Activated CD8-positive, alpha-beta T cell treated with anti-CD3 and anti-CD28 coated beads, Interleukin-2, amount 10 ng/mL, durations not matched to agents 7 days and 5 days (primary cell): Measurements from ENCODE around the gene MGMT. TPM values are rescaled to one million over a fixed set of nuclear protein-coding genes. Genes with fewer than 3 reads are reported as not detected.

Experiments used
- ATAC-seq: fragments of 150-1000 bp; cut with Tn5 transposase; one replicate; pipeline ENCODE4 v1.10.0; 2021; ENCODE audit warnings: moderate library complexity
- CTCF ChIA-PET: fragments of 350-600 bp; sonication (Branson Sonifier 250); formaldehyde crosslinking; loops from one replicate; lab custom pipeline; 2021; ENCODE audit warnings: antibody characterized with exemption; lab: Charles Lee
- POLR2A ChIA-PET: fragments of 350-600 bp; sonication (Branson Sonifier 250); formaldehyde crosslinking; loops from one replicate; lab custom pipeline; 2021; ENCODE audit warnings: antibody characterized with exemption; lab: Charles Lee
- DNase-seq: peaks from one replicate; pipeline ENCODE4 v3.0.0-alpha.2; 2020
- H3K27ac Mint-ChIP-seq: one replicate; pipeline ENCODE4 v1.8.0; 2021; ENCODE audit warnings: mild to moderate bottlenecking, mixed read lengths
- H3K27me3 Mint-ChIP-seq: one replicate; pipeline ENCODE4 v1.8.0; 2021; ENCODE audit warnings: low read depth, mixed read lengths
- H3K36me3 Mint-ChIP-seq: one replicate; pipeline ENCODE4 v1.8.0; 2021; ENCODE audit warnings: low read depth, mixed read lengths
- H3K4me1 Mint-ChIP-seq: one replicate; pipeline ENCODE4 v1.8.0; 2021; ENCODE audit warnings: low read depth, mixed read lengths
- H3K4me3 Mint-ChIP-seq: one replicate; pipeline ENCODE4 v1.8.0; 2021; ENCODE audit warnings: mild to moderate bottlenecking, mixed read lengths
- H3K9me3 Mint-ChIP-seq: one replicate; pipeline ENCODE4 v1.8.0; 2022; ENCODE audit warnings: mixed read lengths; ENCODE audit not compliant: insufficient read depth
- total RNA-seq, 2 experiments: library from RNA; stranded (reverse); gene quantifications; one replicate each; pipeline ENCODE4 v1.2.3, GENCODE V29; 2021

MGMT gene
- total RNA-seq, 2 experiments from 2014 or later = 16.7 to 17.3 TPM

DNA sequence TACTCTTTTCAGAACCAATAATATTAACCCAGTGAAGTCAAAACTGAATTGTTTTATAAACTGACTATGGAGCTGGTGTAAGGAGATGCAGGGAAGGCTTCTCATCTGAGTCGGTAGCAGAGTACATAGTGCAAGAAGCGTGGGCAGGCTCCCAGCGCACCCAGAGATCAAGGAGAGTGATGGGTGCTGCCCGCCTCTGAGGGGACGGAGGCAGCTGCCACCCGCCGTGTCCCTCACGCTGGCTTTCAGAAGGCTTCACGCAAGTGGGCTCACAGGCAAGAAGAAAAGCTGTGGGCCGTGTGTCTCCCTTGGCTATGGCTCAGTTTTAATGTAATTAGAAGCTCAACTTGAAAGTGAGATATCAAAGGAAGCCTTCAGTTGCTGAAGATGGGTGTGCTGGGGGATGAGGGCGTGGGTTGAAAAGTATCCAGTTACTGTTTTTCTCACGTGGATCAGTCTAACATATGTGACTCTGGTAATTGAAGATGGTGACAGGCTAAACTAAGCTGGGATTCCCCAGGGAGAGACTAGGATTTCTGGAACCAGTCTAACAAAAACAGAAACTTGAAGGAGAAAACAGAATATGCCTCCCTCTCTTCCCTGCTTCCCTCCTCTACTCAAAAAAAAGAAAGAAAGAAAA is 159.9 kb downstream of the MGMT start:
- ATAC-seq (no peak), DNase-seq (no peak)
- no peak overlapping the region for H3K4me3 Mint-ChIP-seq
- peaks cover 7% of the 10 kb centered on the region for H3K9me3 Mint-ChIP-seq
- H3K36me3 Mint-ChIP-seq = peaks cover 2% of the 10 kb centered on the region
- CTCF ChIA-PET = no interaction called here
- no peaks in the 10 kb centered on the region for H3K27me3 Mint-ChIP-seq
- POLR2A ChIA-PET = no interaction called here
- peaks cover 9% of the 10 kb centered on the region for H3K4me1 Mint-ChIP-seq
- no peak overlapping the region for H3K27ac Mint-ChIP-seq

DNA sequence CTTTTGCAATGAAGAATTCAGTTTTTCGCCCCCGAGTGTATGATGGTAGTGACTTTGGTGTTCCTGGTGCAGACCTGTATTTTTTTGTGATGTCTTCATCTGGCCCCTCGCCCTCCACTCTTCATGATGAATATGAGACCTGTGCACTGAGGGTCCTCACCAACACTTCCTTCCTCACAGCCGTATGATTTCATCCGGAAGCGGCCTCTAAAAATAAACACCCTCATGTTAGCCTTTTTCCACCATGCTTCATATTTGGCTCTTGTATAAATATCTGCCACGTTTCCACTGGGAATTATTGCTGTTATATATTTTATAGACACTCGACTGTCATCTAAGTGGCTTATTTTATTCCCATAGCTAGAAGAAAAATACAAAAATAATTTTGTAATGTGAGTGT is 160.4 kb downstream of the MGMT start:
- DNase-seq (no peak), ATAC-seq (no peak)
- POLR2A ChIA-PET = interaction anchor here (0.7 kb wide), 2 partner anchors 287 to 1336 kb away, joined by 3 to 4 read pairs; no protein-coding TSS in a partner anchor
- peaks cover 9% of the 10 kb centered on the region for H3K4me1 Mint-ChIP-seq
- CTCF ChIA-PET = no interaction called here
- no peak overlapping the region for H3K4me3 Mint-ChIP-seq
- no peaks in the 10 kb centered on the region for H3K27me3 Mint-ChIP-seq
- peaks cover 2% of the 10 kb centered on the region for H3K36me3 Mint-ChIP-seq
- peaks cover 9% of the 10 kb centered on the region for H3K9me3 Mint-ChIP-seq
- H3K27ac Mint-ChIP-seq = no peak overlapping the region

DNA sequence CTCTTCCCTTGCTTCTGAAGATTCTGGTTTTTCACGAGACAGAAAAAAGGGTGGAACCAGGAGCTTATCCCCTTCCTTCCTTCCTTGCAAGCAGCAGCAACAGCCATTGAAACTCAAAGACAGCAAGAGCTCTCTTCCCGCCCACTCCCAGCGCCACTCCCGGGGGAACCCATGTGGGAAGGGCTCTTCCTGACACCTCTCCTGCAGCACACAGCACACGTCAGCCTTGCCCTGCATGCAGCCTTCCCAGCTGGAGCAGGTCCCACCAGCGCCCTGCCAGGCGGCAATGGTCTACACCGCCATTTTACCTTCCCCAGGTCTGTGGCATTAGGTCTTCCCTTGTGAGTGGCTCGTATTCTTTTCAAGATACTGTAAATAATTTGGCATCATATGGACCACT is 161.8 kb downstream of the MGMT start:
- peaks cover 18% of the 10 kb centered on the region for H3K9me3 Mint-ChIP-seq
- CTCF ChIA-PET = no interaction called here
- no peak overlapping the region for H3K27ac Mint-ChIP-seq
- peaks cover 3% of the 10 kb centered on the region for H3K36me3 Mint-ChIP-seq
- DNase-seq (no peak), ATAC-seq (no peak)
- H3K4me3 Mint-ChIP-seq = no peak overlapping the region
- no peaks in the 10 kb centered on the region for H3K27me3 Mint-ChIP-seq
- POLR2A ChIA-PET = no interaction called here
- peaks cover 9% of the 10 kb centered on the region for H3K4me1 Mint-ChIP-seq

DNA sequence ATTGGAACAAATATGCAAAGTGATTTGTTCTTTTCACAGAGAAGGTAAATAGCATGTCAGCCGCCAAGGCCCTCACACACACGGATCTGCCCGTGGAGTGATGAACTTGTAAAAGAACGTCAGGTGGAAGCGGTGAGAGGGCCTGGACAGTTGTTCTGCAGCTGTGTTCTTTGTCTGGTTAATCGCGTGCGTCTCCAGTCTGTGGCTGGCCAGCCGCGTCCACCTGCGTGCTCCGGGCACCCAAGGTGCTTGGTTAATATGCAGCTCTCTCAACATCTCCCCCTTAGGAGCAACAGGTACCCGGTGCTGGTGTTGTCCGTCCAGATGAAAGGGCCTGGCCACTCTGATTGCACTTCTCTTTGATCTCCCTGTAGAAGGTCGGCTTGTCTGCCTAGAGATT is 162.9 kb downstream of the MGMT start:
- H3K4me3 Mint-ChIP-seq = no peak overlapping the region
- H3K27me3 Mint-ChIP-seq = no peaks in the 10 kb centered on the region
- no peak overlapping the region for H3K27ac Mint-ChIP-seq
- POLR2A ChIA-PET = no interaction called here
- no peak for DNase-seq
- H3K4me1 Mint-ChIP-seq = peaks cover 9% of the 10 kb centered on the region
- peaks cover 5% of the 10 kb centered on the region for H3K36me3 Mint-ChIP-seq
- peaks cover 27% of the 10 kb centered on the region for H3K9me3 Mint-ChIP-seq
- CTCF ChIA-PET = no interaction called here
- ATAC-seq = no peak

DNA sequence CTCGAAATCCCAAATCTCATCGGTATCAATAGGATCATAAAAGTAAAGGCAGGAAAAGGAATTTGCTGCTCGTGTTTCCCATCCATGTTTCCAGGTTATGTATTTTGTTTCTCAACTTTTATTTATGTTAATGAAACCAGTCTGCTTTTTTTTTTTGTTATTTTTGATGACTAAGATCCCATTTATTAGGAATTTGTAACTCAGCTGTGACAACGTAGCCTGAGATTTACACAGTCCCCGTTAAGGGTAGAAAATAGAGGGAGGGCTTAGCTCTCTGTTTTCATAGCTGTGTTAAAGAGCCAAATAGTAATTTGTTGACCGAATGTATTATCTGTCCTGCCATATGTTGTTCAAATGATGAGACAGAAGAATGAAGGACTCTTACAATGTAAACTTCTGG is 164.0 kb downstream of the MGMT start:
- H3K4me3 Mint-ChIP-seq = no peak overlapping the region
- DNase-seq = no peak
- no peaks in the 10 kb centered on the region for H3K27me3 Mint-ChIP-seq
- H3K27ac Mint-ChIP-seq = no peak overlapping the region
- POLR2A ChIA-PET = no interaction called here
- no peak for ATAC-seq
- CTCF ChIA-PET = no interaction called here
- peaks cover 9% of the 10 kb centered on the region for H3K4me1 Mint-ChIP-seq
- H3K9me3 Mint-ChIP-seq = peaks cover 35% of the 10 kb centered on the region
- peaks cover 7% of the 10 kb centered on the region for H3K36me3 Mint-ChIP-seq

DNA sequence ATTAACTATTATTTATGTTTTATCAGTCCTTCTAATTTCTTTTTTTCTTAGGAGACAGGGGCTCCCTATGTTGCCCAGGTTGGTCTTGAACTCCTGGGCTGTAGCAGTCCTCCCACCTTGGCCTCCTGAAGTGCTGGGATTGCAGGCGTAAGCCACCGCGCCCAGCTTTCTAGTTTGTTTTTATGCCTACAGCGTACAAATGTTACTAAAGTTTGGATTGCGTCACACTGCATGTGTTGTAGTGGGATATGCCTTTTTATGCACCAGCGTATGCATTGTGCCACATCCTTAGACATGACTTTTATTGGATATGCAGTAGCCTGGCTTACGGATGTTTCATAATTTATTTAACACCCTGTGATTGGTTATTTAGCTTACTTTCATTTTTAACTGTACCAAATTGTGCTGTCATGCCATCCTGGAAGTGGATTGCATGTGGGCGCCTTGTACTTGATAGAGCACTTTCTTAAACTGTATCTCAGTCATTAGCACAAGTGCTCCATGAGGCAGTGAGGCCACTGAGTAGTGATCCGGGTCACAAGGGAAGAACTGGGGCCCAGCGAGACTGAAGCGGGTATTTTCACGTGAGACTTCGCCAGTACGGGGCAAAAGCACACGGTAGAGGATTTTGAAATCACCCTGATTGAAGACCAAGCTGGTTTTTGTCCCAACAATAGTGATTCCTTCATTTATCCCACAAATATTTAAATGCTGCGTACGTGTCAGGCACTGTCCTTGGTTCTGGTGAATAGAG is 165.0 kb downstream of the MGMT start:
- CTCF ChIA-PET = no interaction called here
- no peak for ATAC-seq
- Mint-ChIP-seq H3K9me3 (peaks cover 36% of the 10 kb centered on the region), H3K27ac (no peak overlapping the region), H3K4me3 (no peak overlapping the region), H3K36me3 (peaks cover 7% of the 10 kb centered on the region), H3K27me3 (no peaks in the 10 kb centered on the region), H3K4me1 (peaks cover 6% of the 10 kb centered on the region)
- POLR2A ChIA-PET = no interaction called here
- DNase-seq = no peak

DNA sequence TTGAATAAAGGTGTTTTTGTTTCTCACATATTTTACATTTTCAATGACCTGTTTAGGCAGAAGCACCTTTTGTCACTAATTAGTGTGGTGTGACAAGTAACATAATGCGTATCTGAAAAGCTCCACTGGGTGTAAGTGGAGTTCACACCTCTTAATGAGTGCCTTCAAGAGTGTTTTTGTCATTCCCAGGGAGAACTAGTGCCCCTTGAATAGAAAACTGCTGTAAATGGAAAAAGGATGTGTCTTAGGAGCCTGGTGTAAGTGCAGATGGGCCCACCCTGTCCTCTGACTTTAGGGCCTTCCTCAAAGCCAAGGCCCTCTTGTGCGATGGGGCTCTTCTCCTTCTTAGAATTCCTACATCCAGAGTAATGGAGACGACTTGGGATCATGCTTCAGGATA is 170.0 kb downstream of the MGMT start:
- Mint-ChIP-seq H3K9me3 (peaks cover 31% of the 10 kb centered on the region), H3K4me3 (no peak overlapping the region), H3K27me3 (no peaks in the 10 kb centered on the region), H3K4me1 (no peaks in the 10 kb centered on the region), H3K36me3 (peaks cover 6% of the 10 kb centered on the region), H3K27ac (no peak overlapping the region)
- ATAC-seq (no peak), DNase-seq (no peak)
- POLR2A ChIA-PET = no interaction called here
- CTCF ChIA-PET = no interaction called here

DNA sequence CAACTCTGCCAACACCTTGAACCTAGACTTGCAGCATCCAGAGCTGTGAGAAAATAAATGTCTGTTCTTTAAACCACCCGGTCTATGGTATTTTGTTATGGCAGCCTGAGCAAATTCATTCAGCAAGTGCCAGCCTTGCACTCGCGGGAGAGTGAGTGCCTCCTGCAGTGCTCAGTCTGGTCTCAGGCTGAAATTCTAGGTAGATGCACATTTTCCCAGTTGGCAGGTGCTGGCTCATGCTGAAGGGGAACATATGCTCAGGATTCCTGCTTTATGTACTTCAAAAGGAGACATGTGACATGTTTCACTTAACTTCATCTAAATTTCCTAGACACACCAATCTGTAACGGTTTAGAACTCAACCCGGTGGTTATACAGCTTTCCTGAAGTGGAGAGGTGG is 170.8 kb downstream of the MGMT start:
- no peaks in the 10 kb centered on the region for H3K4me1 Mint-ChIP-seq
- no peak overlapping the region for H3K27ac Mint-ChIP-seq
- ChIA-PET CTCF (no interaction called here), POLR2A (no interaction called here)
- no peak overlapping the region for H3K4me3 Mint-ChIP-seq
- peaks cover 6% of the 10 kb centered on the region for H3K36me3 Mint-ChIP-seq
- ATAC-seq = no peak
- DNase-seq = no peak
- H3K9me3 Mint-ChIP-seq = peaks cover 25% of the 10 kb centered on the region
- no peaks in the 10 kb centered on the region for H3K27me3 Mint-ChIP-seq

DNA sequence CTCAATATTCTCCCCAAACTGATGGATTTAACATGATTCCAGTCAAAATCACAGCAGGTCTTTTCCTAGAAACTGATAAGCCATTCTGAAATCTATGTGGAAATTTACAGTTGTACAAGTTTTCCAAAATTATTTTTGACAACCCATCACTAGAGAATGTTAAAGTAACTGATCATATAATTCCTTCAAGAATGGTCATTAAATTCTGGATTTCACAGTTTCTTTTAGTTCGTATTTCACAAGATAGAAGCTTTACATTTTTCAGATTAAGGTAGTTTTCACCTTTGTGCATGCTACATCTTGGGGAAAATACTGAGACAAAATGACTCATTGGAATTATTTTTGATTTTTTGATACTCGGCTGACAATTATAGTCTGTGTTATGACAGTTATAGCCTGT is 174.3 kb downstream of the MGMT start:
- Mint-ChIP-seq H3K9me3 (peaks cover 4% of the 10 kb centered on the region), H3K4me3 (no peak overlapping the region), H3K27ac (no peak overlapping the region), H3K27me3 (no peaks in the 10 kb centered on the region), H3K36me3 (no peaks in the 10 kb centered on the region), H3K4me1 (no peaks in the 10 kb centered on the region)
- POLR2A ChIA-PET = no interaction called here
- ATAC-seq (no peak), DNase-seq (no peak)
- CTCF ChIA-PET = no interaction called here

DNA sequence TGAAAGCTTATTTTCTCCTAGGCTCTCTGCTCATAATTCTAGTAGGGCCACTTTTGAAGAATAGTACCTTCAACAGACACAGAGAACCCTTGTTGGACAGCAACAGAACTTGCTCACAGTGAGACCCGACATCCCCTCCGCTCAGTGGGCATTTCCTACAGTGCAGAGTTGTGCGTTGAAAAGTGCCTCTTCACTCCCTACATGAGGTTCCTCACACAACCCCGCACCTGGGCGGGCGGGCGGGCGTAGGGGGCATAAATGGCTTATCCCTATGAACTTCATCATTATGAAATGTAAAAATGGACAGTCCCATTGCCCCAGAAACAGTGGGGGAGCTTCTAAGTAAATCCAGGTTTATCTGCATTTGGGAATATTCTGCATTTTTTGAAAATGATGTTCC is 174.9 kb downstream of the MGMT start:
- POLR2A ChIA-PET = no interaction called here
- Mint-ChIP-seq H3K4me3 (no peak overlapping the region), H3K36me3 (no peaks in the 10 kb centered on the region), H3K27ac (no peak overlapping the region), H3K27me3 (no peaks in the 10 kb centered on the region), H3K4me1 (no peaks in the 10 kb centered on the region), H3K9me3 (peaks cover 3% of the 10 kb centered on the region)
- no peak for DNase-seq
- CTCF ChIA-PET = no interaction called here
- ATAC-seq = no peak

DNA sequence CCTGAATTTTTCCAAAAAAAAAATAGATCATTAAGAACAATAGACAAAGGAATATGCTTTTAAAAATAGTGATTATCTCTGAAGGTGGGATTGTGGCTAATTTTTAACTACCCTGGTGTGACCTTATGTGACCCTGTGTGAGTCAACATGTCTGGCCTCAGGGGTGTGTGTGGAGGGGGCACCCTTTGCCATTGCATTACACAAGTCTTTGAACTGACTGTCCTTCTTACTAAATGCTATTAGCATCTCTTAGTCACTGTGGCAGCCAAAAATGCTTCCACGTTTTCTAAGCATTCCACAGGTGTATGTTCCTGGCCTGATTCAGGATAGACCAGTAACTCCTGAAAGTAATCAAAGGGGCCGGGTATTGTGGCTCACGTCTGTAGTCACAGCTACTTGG is 175.4 kb downstream of the MGMT start:
- Mint-ChIP-seq H3K4me1 (no peaks in the 10 kb centered on the region), H3K4me3 (no peak overlapping the region), H3K27ac (no peak overlapping the region), H3K9me3 (no peaks in the 10 kb centered on the region), H3K27me3 (no peaks in the 10 kb centered on the region), H3K36me3 (no peaks in the 10 kb centered on the region)
- CTCF ChIA-PET = no interaction called here
- POLR2A ChIA-PET = no interaction called here
- DNase-seq (no peak), ATAC-seq (no peak)

DNA sequence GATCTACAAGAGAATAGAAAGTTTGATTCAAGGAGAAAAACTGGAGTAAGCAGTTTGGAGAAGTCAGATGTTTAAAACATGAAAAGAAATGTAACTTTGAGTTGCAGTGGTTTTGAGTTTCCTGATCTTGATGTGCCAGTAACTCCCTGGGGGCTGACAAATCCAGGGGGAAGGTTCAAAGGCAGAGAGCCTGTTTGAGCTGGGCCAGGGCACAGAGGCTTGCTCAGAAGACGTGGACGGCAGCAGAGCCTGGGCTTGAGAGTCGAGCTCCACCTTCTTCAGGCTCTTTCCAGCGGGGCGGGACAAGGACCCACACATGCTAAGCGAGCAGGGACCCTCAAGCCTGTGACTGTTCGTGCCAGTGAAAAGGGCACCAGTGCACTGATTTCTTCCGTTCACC is 176.2 kb downstream of the MGMT start:
- no peak overlapping the region for H3K27ac Mint-ChIP-seq
- no peaks in the 10 kb centered on the region for H3K36me3 Mint-ChIP-seq
- H3K4me1 Mint-ChIP-seq = no peaks in the 10 kb centered on the region
- DNase-seq = no peak
- H3K9me3 Mint-ChIP-seq = no peaks in the 10 kb centered on the region
- ChIA-PET CTCF (no interaction called here), POLR2A (no interaction called here)
- no peaks in the 10 kb centered on the region for H3K27me3 Mint-ChIP-seq
- no peak for ATAC-seq
- no peak overlapping the region for H3K4me3 Mint-ChIP-seq
